Caco-2 (cell line): ENCODE results near the gene TMEM234. TPM values are rescaled to one million over a fixed set of nuclear protein-coding genes. Genes with fewer than 3 reads are reported as not detected.
A peak's percentile ranks its signal among the peaks of the same experiment; 100 is the strongest.

Experiments
- BruUV-seq: library from RNA; stranded (reverse); fragments of 400-500 nt; replicated peaks from 2 replicates; lab custom pipeline; 2021; lab: Mats Ljungman, UMichigan
- CTCF ChIA-PET: fragments of 300-600 bp; sonication (Branson Sonifier 250); formaldehyde crosslinking; loops from one replicate; lab custom pipeline; 2022; ENCODE audit warnings: antibody characterized with exemption; lab: Charles Lee
- POLR2A ChIA-PET: fragments of 300-600 bp; sonication (Branson Sonifier 250); formaldehyde crosslinking; loops from one replicate; lab custom pipeline; 2022; ENCODE audit warnings: antibody characterized with exemption; lab: Charles Lee
- DNase-seq, 2 experiments: peaks; one replicate each; pipeline versions ENCODE4 v3.0.0 to v3.0.0-alpha.2; 2020 to 2022
- H3K27me3 ChIP-seq: replicated peaks from 2 replicates; pipeline ENCODE4 v1.6.0; 2011; ENCODE audit warnings: low read length; ENCODE audit not compliant: control insufficient read depth, insufficient read depth
- H3K36me3 ChIP-seq: 2 replicates; pipeline ENCODE4 v1.5.1; 2011; ENCODE audit warnings: low read length; ENCODE audit not compliant: control insufficient read depth, insufficient read depth
- H3K4me1 ChIP-seq: fragments of 250-450 bp; sonication (Bioruptor Pico); 2 replicates; pipeline ENCODE4 v1.5.1; 2020; ENCODE audit warnings: mild to moderate bottlenecking
- H3K4me3 ChIP-seq: 2 replicates; pipeline ENCODE4 v1.5.1; 2011; ENCODE audit warnings: low read depth, mild to moderate bottlenecking, control low read depth, low read length
- H3K9me3 ChIP-seq: fragments of 250-450 bp; sonication (Bioruptor Pico); 2 replicates; pipeline ENCODE4 v1.5.1; 2020; ENCODE audit warnings: mild to moderate bottlenecking, moderate library complexity
- H3K27ac Mint-ChIP-seq: one replicate; pipeline ENCODE4 v1.8.0; 2022; ENCODE audit warnings: mixed read lengths; ENCODE audit not compliant: unreplicated experiment
- H3K27me3 Mint-ChIP-seq: one replicate; pipeline ENCODE4 v1.8.0; 2022; ENCODE audit warnings: mixed read lengths; ENCODE audit not compliant: insufficient read depth, unreplicated experiment
- H3K36me3 Mint-ChIP-seq: one replicate; pipeline ENCODE4 v1.8.0; 2022; ENCODE audit warnings: mild to moderate bottlenecking, mixed read lengths; ENCODE audit not compliant: insufficient read depth, unreplicated experiment
- H3K4me1 Mint-ChIP-seq: one replicate; pipeline ENCODE4 v1.8.0; 2022; ENCODE audit warnings: low read depth, mixed read lengths; ENCODE audit not compliant: unreplicated experiment
- H3K4me3 Mint-ChIP-seq: one replicate; pipeline ENCODE4 v1.8.0; 2022; ENCODE audit warnings: mild to moderate bottlenecking, moderate library complexity, mixed read lengths; ENCODE audit not compliant: unreplicated experiment
- H3K9me3 Mint-ChIP-seq: one replicate; pipeline ENCODE4 v1.8.0; 2022; ENCODE audit warnings: mixed read lengths; ENCODE audit not compliant: unreplicated experiment
- CTCF ChIP-seq, 2 experiments: fragments of 200-600 bp in 1 of 2; IDR thresholded peaks; 1 replicate in 1 of 2; 2 replicates in 1 of 2; pipeline versions ENCODE4 v1.5.1 to v1.8.0; 2011 to 2022; ENCODE audit warnings: antibody characterized with exemption in 1 of 2, control low read depth in 1 of 2, inconsistent platforms in 1 of 2, low read depth in 1 of 2, low read length in 1 of 2, mild to moderate bottlenecking in 1 of 2, moderate library complexity in 1 of 2; ENCODE audit not compliant: insufficient read depth in 1 of 2, severe bottlenecking in 1 of 2, unreplicated experiment in 1 of 2
- intact Hi-C: fragments of 100-400 bp; cut with micrococcal nuclease; formaldehyde crosslinking; loops from one replicate; pipeline ENCODE4 v1.10.0; 2022; ENCODE audit not compliant: unreplicated experiment
- total RNA-seq: library from RNA; stranded (reverse); gene quantifications from 2 replicates; pipeline ENCODE4 v1.2.3, GENCODE V29; 2022

The TMEM234 gene
- total RNA-seq, 1 experiment from 2014 or later = 11.5 TPM

DNA sequence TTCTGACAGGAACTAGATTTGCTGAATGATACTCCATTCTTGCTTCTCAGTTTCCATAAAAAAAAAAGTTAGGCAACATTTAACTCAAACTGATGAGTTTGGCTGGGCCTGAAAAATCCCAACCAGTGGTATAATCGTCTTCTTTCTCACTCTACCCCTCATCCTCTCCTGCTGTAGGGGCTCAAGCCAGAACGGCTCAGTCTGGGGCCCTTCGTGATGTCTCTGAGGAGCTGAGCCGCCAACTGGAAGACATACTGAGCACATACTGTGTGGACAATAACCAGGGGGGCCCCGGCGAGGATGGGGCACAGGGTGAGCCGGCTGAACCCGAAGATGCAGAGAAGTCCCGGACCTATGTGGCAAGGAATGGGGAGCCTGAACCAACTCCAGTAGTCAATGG is 41.1 kb downstream of the TMEM234 start:
- H3K27me3 Mint-ChIP-seq = no peaks in the 10 kb centered on the region
- H3K9me3 Mint-ChIP-seq = no peaks in the 10 kb centered on the region
- DNase-seq = no peak
- H3K27ac Mint-ChIP-seq = peak overlapping the region; percentile 94
- peaks cover 2% of the 10 kb centered on the region; the same call in 1 of the 2 replicates for H3K36me3 ChIP-seq
- TF ChIP-seq CTCF (IDR thresholded peaks at IDR 0.05; ENCODE audit: insufficient read depth in 1 of 2, low read depth in 1 of 2, low read length in 1 of 2, severe bottlenecking in 1 of 2, unreplicated experiment in 1 of 2) = no peak
- H3K4me1 Mint-ChIP-seq = peaks cover 29% of the 10 kb centered on the region
- intact Hi-C loops = no loop called here
- BruUV-seq = no TSS peak
- ChIA-PET CTCF (no interaction called here), POLR2A (no interaction called here)
- peak overlapping the region; percentile 92 for H3K4me3 Mint-ChIP-seq
- no peak overlapping the region; the same call in 1 of the 2 replicates for H3K4me3 ChIP-seq
- H3K27me3 ChIP-seq = no peaks in the 10 kb centered on the region
- peaks cover 73% of the 10 kb centered on the region for H3K36me3 Mint-ChIP-seq
- H3K9me3 ChIP-seq = no peaks in the 10 kb centered on the region
- H3K4me1 ChIP-seq = peaks cover 15% of the 10 kb centered on the region

GRCh38 chr1:32180186-32181060 is 41.7 kb downstream of the TMEM234 start:
- TF ChIP-seq CTCF (IDR thresholded peaks at IDR 0.05; ENCODE audit: insufficient read depth in 1 of 2, low read depth in 1 of 2, low read length in 1 of 2, severe bottlenecking in 1 of 2, unreplicated experiment in 1 of 2) = no peak
- intact Hi-C loops = no loop called here
- CTCF ChIA-PET = interaction anchor here (0.6 kb wide), 1 partner anchor 20 kb away, joined by 3 read pairs; the partner anchor contains the start of gene CCDC28B
- Mint-ChIP-seq H3K4me3 (peak overlapping the region; percentile 92), H3K27me3 (no peaks in the 10 kb centered on the region), H3K9me3 (no peaks in the 10 kb centered on the region), H3K36me3 (peaks cover 68% of the 10 kb centered on the region), H3K27ac (peak overlapping the region; percentile 94), H3K4me1 (peaks cover 25% of the 10 kb centered on the region)
- Histone ChIP-seq H3K9me3 (no peaks in the 10 kb centered on the region), H3K36me3 (peaks cover 2% of the 10 kb centered on the region; the same call in 1 of the 2 replicates), H3K4me1 (peaks cover 15% of the 10 kb centered on the region), H3K27me3 (no peaks in the 10 kb centered on the region), H3K4me3 (peak overlapping the region; percentile 39)
- DNase-seq = peak in 1 of 2 experiments; percentile 35
- BruUV-seq = TSS peak; percentile 35
- POLR2A ChIA-PET = interaction anchor here (1.0 to 1.2 kb wide), 2 partner anchors 72 to 108 kb away, joined by 4 to 8 read pairs; partner anchors contain the start of genes KPNA6 and TMEM39B

DNA sequence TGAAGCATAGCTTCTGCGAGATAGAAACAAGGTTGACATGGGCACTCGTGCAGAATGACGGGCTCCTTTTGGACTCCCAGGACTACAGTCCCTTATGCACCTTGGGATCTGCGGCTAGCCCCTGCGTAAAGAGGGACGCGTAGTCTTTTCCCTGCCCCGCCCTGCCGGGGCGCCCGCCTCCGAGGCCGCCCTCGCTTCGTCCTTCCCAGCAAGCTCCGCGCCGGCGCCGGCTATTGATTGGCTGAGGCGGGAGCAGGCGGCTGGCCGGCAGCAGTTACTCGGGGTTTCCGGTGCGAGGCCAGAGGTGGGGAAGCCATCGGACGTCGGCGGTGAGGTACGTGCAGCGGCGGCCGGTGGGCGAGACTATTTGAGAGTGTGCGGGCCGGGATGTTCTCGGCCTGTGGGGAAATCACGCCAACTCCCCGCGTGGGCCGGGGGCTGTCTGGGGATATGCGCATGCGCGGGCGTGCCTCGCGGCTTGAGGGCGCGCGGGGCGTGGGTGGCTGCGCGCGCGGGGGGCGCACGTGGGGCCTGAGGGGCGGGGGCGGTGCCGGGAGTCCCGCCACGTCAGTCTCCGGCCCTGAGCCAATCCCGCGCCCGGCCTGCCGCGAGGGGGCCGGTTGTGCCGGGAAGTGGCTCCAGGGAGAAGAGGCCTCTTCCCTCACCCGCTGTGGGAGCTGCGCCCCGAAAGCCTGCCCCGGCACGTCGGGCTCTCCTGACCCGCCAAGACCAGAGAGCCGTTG is 42.5 kb downstream of the TMEM234 start, which contains the start of gene TXLNA:
TSS of gene TXLNA (plus strand) at position 233 of the 743 bp plus-strand sequence. CDS start 671 bp downstream, outside the sequence.
- H3K27me3 ChIP-seq = no peaks in the 10 kb centered on the region
- POLR2A ChIA-PET = interaction anchor here (0.6 to 1.2 kb wide), 8 partner anchors 21 to 1002 kb away, joined by 3 to 8 read pairs (median 4); partner anchors contain the start of genes BSDC1, CCDC28B, IQCC and KPNA6
- Mint-ChIP-seq H3K36me3 (peaks cover 62% of the 10 kb centered on the region), H3K27ac (peak within 1 kb of the TSS; percentile 94), H3K27me3 (no peaks in the 10 kb centered on the region), H3K9me3 (no peaks in the 10 kb centered on the region), H3K4me3 (peak within 1 kb of the TSS; percentile 92), H3K4me1 (peaks cover 25% of the 10 kb centered on the region)
- H3K4me3 ChIP-seq = peak within 1 kb of the TSS; percentile 39
- BruUV-seq = no TSS peak
- peaks cover 2% of the 10 kb centered on the region; the same call in 1 of the 2 replicates for H3K36me3 ChIP-seq
- peak; percentile 91 for DNase-seq
- intact Hi-C loops = no loop called here
- no peak for TF ChIP-seq CTCF (IDR thresholded peaks at IDR 0.05; ENCODE audit: insufficient read depth in 1 of 2, low read depth in 1 of 2, low read length in 1 of 2, severe bottlenecking in 1 of 2, unreplicated experiment in 1 of 2)
- CTCF ChIA-PET = interaction anchor here (0.6 to 1.0 kb wide), 2 partner anchors 21 to 37 kb away, joined by 3 to 6 read pairs; partner anchors contain the start of gene CCDC28B
- H3K4me1 ChIP-seq = peaks cover 15% of the 10 kb centered on the region
- H3K9me3 ChIP-seq = no peaks in the 10 kb centered on the region
